HepG2 (cell line): ENCODE measurements around the gene TPST1. TPM values are rescaled to one million over a fixed set of nuclear protein-coding genes. Genes with fewer than 3 reads are reported as not detected.

ENCODE experiments used
- ATAC-seq: fragments of 200-7000 bp; cut with Tn5 transposase; 3 replicates; pipeline ENCODE4 v1.9.1; 2020; ENCODE audit warnings: mild to moderate bottlenecking, moderate library complexity
- BruUV-seq: library from RNA; stranded (reverse); fragments of 400-500 nt; replicated peaks from 2 replicates; lab custom pipeline; 2021; lab: Mats Ljungman, UMichigan
- CTCF ChIA-PET: fragments of 300-600 bp; formaldehyde crosslinking; extraction: SDS; loops from one replicate; lab custom pipeline; 2021; ENCODE audit warnings: low total read pairs, inconsistent platforms, low intra/inter-chr PET ratio; lab: Yijun Ruan, JAX
- POLR2A ChIA-PET: fragments of 350-600 bp; sonication (Branson Sonifier 250); formaldehyde crosslinking; loops from one replicate; lab custom pipeline; 2020; ENCODE audit warnings: antibody characterized with exemption, inconsistent platforms; lab: Yijun Ruan, JAX
- DNase-seq: peaks from one replicate; pipeline ENCODE4 v3.0.0-alpha.2; 2015; ENCODE audit warnings: low spot score
- FAIRE-seq: peaks from 3 replicates; lab custom pipeline; 2011; peaks lifted over from hg19 to GRCh38; lab: Jason Lieb, UNC
- H2AFZ ChIP-seq: one replicate; pipeline ENCODE4 v1.6.1; 2011; ENCODE audit warnings: low read length, inconsistent platforms
- H3K27ac ChIP-seq: fragments of 300-600 bp; 3 replicates; pipeline ENCODE4 v1.8.0; 2011; ENCODE audit warnings: mixed run types, mild to moderate bottlenecking, mixed read lengths, low read length, inconsistent platforms; ENCODE audit not compliant: insufficient read depth; ENCODE audit errors: extremely low read length
- H3K27me3 ChIP-seq, 2 experiments: fragments of 200-600 bp in 1 of 2; 2 replicates in 1 of 2; 3 replicates in 1 of 2; pipeline versions ENCODE4 v1.6.0 to v1.8.0; 2011; ENCODE audit warnings: low read length in 2 of 2, mild to moderate bottlenecking in 2 of 2, moderate library complexity in 2 of 2, inconsistent platforms in 1 of 2; ENCODE audit not compliant: insufficient read depth in 2 of 2, control insufficient read depth in 1 of 2
- H3K36me3 ChIP-seq, 2 experiments: fragments of 200-600 bp in 1 of 2; replicated peaks in 1 of 2; 2 replicates in 1 of 2; 3 replicates in 1 of 2; pipeline versions ENCODE4 v1.5.1 to v1.8.0; 2011; ENCODE audit warnings: low read length in 2 of 2, inconsistent platforms in 1 of 2; ENCODE audit not compliant: insufficient read depth in 2 of 2, control insufficient read depth in 1 of 2
- H3K4me1 ChIP-seq: 2 replicates; pipeline ENCODE4 v1.5.1; 2012; ENCODE audit warnings: low read length, inconsistent platforms; ENCODE audit not compliant: insufficient read depth
- H3K4me2 ChIP-seq: 2 replicates; pipeline ENCODE4 v1.6.0; 2011; ENCODE audit warnings: low read depth, low read length, inconsistent platforms
- H3K4me3 ChIP-seq, 3 experiments: fragments of 200-600 bp in 1 of 3; sonication (generic), shearing (Covaris generic) in 1 of 3; replicated peaks in 1 of 3; 2 replicates each; pipeline ENCODE4 v1.5.1; 2011 to 2016; ENCODE audit warnings: low read length in 3 of 3, inconsistent platforms in 2 of 3, low read depth in 2 of 3, mild to moderate bottlenecking in 2 of 3, control low read depth in 1 of 3, mixed read lengths in 1 of 3; ENCODE audit not compliant: insufficient read depth in 1 of 3
- H3K79me2 ChIP-seq: one replicate; pipeline ENCODE4 v1.6.1; 2011; ENCODE audit warnings: low read length, inconsistent platforms; ENCODE audit not compliant: insufficient read depth
- H3K9ac ChIP-seq: 2 replicates; pipeline ENCODE4 v1.6.0; 2011; ENCODE audit warnings: mild to moderate bottlenecking, low read depth, low read length, inconsistent platforms; ENCODE audit not compliant: insufficient read depth
- H3K9me3 ChIP-seq: 2 replicates; pipeline ENCODE4 v1.5.1; 2012; ENCODE audit warnings: mild to moderate bottlenecking, low read length
- H4K20me1 ChIP-seq: 2 replicates; pipeline ENCODE4 v1.6.0; 2011; ENCODE audit warnings: inconsistent platforms, mild to moderate bottlenecking, low read length, moderate library complexity; ENCODE audit not compliant: insufficient read depth
- FOXO4 ChIP-seq: sonication (generic); formaldehyde crosslinking; conservative IDR thresholded peaks from 2 replicates; pipeline ENCODE4 v1.8.1; 2023; ENCODE audit warnings: missing genetic modification reagents
- KLF11 ChIP-seq: IDR thresholded peaks from 2 replicates; pipeline ENCODE4 v1.6.1; 2016; ENCODE audit warnings: missing compliant biosample characterization
- NAIF1 ChIP-seq: sonication (generic); formaldehyde crosslinking; IDR thresholded peaks from 2 replicates; pipeline ENCODE4 v1.5.0; 2020; ENCODE audit warnings: mild to moderate bottlenecking, missing genetic modification reagents, borderline replicate concordance
- NCOA5 ChIP-seq: sonication (generic); formaldehyde crosslinking; IDR thresholded peaks from 2 replicates; pipeline ENCODE4 v1.4.0; 2020; ENCODE audit warnings: missing genetic modification reagents
- PBX2 ChIP-seq: IDR thresholded peaks from 2 replicates; pipeline ENCODE4 v1.6.1; 2016; ENCODE audit warnings: control low read depth
- PLSCR1 ChIP-seq: sonication (generic); formaldehyde crosslinking; IDR thresholded peaks from 2 replicates; pipeline ENCODE4 v1.5.0; 2020; ENCODE audit warnings: missing genetic modification reagents, mild to moderate bottlenecking, borderline replicate concordance
- SNAPC5 ChIP-seq: sonication (generic); formaldehyde crosslinking; IDR thresholded peaks from 2 replicates; pipeline ENCODE4 v1.8.1; 2023; ENCODE audit warnings: mild to moderate bottlenecking, missing genetic modification reagents, borderline replicate concordance
- TBX2 ChIP-seq: sonication (generic); formaldehyde crosslinking; IDR thresholded peaks from 2 replicates; pipeline ENCODE4 v1.5.0; 2020; ENCODE audit warnings: missing genetic modification reagents, mild to moderate bottlenecking, borderline replicate concordance
- USF2 ChIP-seq, 2 experiments: sonication (generic) in 1 of 2; formaldehyde crosslinking in 1 of 2; IDR thresholded peaks; 2 replicates each; pipeline versions ENCODE4 v1.5.1 to v1.6.1; 2011 to 2020; ENCODE audit warnings: borderline replicate concordance in 1 of 2, low read depth in 1 of 2, low read length in 1 of 2, mild to moderate bottlenecking in 1 of 2, missing genetic modification reagents in 1 of 2, moderate library complexity in 1 of 2
- ZNF10 ChIP-seq: sonication (generic); formaldehyde crosslinking; IDR thresholded peaks from 2 replicates; pipeline ENCODE4 v1.4.0; 2020; ENCODE audit warnings: mild to moderate bottlenecking, low read depth, missing genetic modification reagents, borderline replicate concordance
- ZNF101 ChIP-seq: sonication (generic); formaldehyde crosslinking; IDR thresholded peaks from 2 replicates; pipeline ENCODE4 v1.4.0; 2020; ENCODE audit warnings: mild to moderate bottlenecking, low read depth, missing genetic modification reagents, borderline replicate concordance
- ZNF512 ChIP-seq: sonication (generic); formaldehyde crosslinking; IDR thresholded peaks from 2 replicates; pipeline ENCODE4 v1.4.0; 2020; ENCODE audit warnings: mild to moderate bottlenecking, missing genetic modification reagents
- ZNF567 ChIP-seq: sonication (generic); formaldehyde crosslinking; IDR thresholded peaks from 2 replicates; pipeline ENCODE4 v1.8.1; 2023; ENCODE audit warnings: mild to moderate bottlenecking, missing genetic modification reagents, borderline replicate concordance
- ZNF713 ChIP-seq: sonication (generic); formaldehyde crosslinking; IDR thresholded peaks from 2 replicates; pipeline ENCODE4 v1.4.0; 2020; ENCODE audit warnings: mild to moderate bottlenecking, missing genetic modification reagents
- ZNF747 ChIP-seq: sonication (generic); formaldehyde crosslinking; IDR thresholded peaks from 2 replicates; pipeline ENCODE4 v1.8.1; 2023; ENCODE audit warnings: missing genetic modification reagents, mild to moderate bottlenecking, borderline replicate concordance
- WGBS: methylation state at CpG from one replicate; pipeline ENCODE4 v1.1.6; 2017; ENCODE audit warnings: low lambda C conversion rate; 5-methylcytosine and 5-hydroxymethylcytosine counted together
- in situ Hi-C: cut with HindIII; loops from 2 replicates; pipeline ENCODE4 v1.10.0; 2017; ENCODE audit warnings: low pct_unique_long_range_greater_than_20kb; ENCODE audit not compliant: extremely low pct_ligation_motif_present
- intact Hi-C: fragments of 100-400 bp; cut with micrococcal nuclease; formaldehyde crosslinking; loops from one replicate; pipeline ENCODE4 v1.10.0; 2022; ENCODE audit not compliant: unreplicated experiment
- polyA plus RNA-seq, 8 experiments: library from polyadenylated mRNA; depleted of rRNA in 3 of 8; stranded (reverse) in 7 of 8; unstranded in 1 of 8; fragments of >200 nt; fragmentation: Illumina TruSeq in 4 of 8; extraction: Trizol in 4 of 8; gene quantifications; 2 replicates each; pipeline versions ENCODE4 v1.2.1 to v1.2.3, GENCODE V29; 2011 to 2016; ENCODE audit warnings: low read depth in 4 of 8, missing spikeins in 1 of 8, mixed read lengths in 1 of 8; ENCODE audit not compliant: insufficient read depth in 1 of 8
- total RNA-seq, 5 experiments: library from RNA; depleted of rRNA; stranded (reverse); fragments of >200 nt; fragmentation: Illumina TruSeq; extraction: Trizol; gene quantifications; 2 replicates each; pipeline ENCODE4 v1.2.3, GENCODE V29; 2016; ENCODE audit warnings: low read depth in 1 of 5

The TPST1 gene
- total and polyA plus RNA-seq, 2 of the 13 experiments (the other 11 are each of a cell fraction or from before 2014, with no cell fraction given), result 24.3 to 34.1 TPM

GRCh38 chr7:66221442-66221841 lies 16.3 kb downstream of the TPST1 start (continued):
- TF ChIP-seq PLSCR1 (CRISPR knock-in tag) (no peak), ZNF713 (CRISPR knock-in tag) (no peak)

- no peak overlapping the region for H3K27ac ChIP-seq
- no peak for ATAC-seq
- H4K20me1 ChIP-seq, result no peaks in the 10 kb centered on the region
- TF ChIP-seq ZNF101 (CRISPR knock-in tag), result no peak
- no peak for TF ChIP-seq FOXO4 (CRISPR knock-in tag)
- no peak for TF ChIP-seq NAIF1 (CRISPR knock-in tag)
- TF ChIP-seq NCOA5 (CRISPR knock-in tag), result no peak
- TF ChIP-seq PBX2 (CRISPR knock-in tag), result no peak
- TF ChIP-seq ZNF10 (CRISPR knock-in tag), result no peak
- no peak for TF ChIP-seq SNAPC5 (CRISPR knock-in tag)
- no peak for TF ChIP-seq ZNF512 (CRISPR knock-in tag)
- no peak for TF ChIP-seq ZNF567 (CRISPR knock-in tag)
- TF ChIP-seq TBX2 (CRISPR knock-in tag), result no peak
- TF ChIP-seq USF2 (IDR thresholded peaks at IDR 0.05; ENCODE audit: low read depth, low read length), result no peak
- no peak for TF ChIP-seq USF2 (CRISPR knock-in tag; IDR thresholded peaks at IDR 0.05; ENCODE audit: borderline replicate concordance)
- no peak for TF ChIP-seq ZNF747
- no peak for TF ChIP-seq KLF11 (CRISPR knock-in tag)
- no TSS peak for BruUV-seq
- H3K4me1 ChIP-seq, result peaks cover 12% of the 10 kb centered on the region
- peaks cover 23% of the 10 kb centered on the region for H3K79me2 ChIP-seq
- H3K36me3 ChIP-seq, result no peaks in the 10 kb centered on the region; a peak in 1 of 5 replicates
- CTCF ChIA-PET, result no interaction called here
- H2AFZ ChIP-seq, result no peak overlapping the region
- POLR2A ChIA-PET, result no interaction called here
- no peaks in the 10 kb centered on the region for H3K9me3 ChIP-seq
- no peak overlapping the region for H3K4me3 ChIP-seq
- no peak overlapping the region for H3K9ac ChIP-seq
- no peak for DNase-seq
- FAIRE-seq, result no peak
- no peak overlapping the region for H3K4me2 ChIP-seq
- in situ Hi-C loops, result no loop called here
- no peaks in the 10 kb centered on the region for H3K27me3 ChIP-seq
- intact Hi-C loops, result no loop called here
- WGBS, result 98% methylated on average over 1 of the region's 1 CpG
Observed at GRCh38 chr7:66227808-66228207, 22.7 kb downstream of the TPST1 start.
